HCT116 (cell line): ENCODE data around the gene CGRRF1. TPM values are rescaled to one million over a fixed set of nuclear protein-coding genes. Genes with fewer than 3 reads are reported as not detected.

Experiments
- ATAC-seq: fragments of 200-7000 bp; cut with Tn5 transposase; 2 replicates; pipeline ENCODE4 v1.9.1; 2020; ENCODE audit warnings: mild to moderate bottlenecking, moderate library complexity
- BruUV-seq: library from RNA; stranded (reverse); fragments of 400-500 nt; replicated peaks from 2 replicates; lab custom pipeline; 2021; lab: Mats Ljungman, UMichigan
- CTCF ChIA-PET: fragments of 300-600 bp; sonication (Branson Sonifier 250); formaldehyde crosslinking; loops from one replicate; lab custom pipeline; 2021; ENCODE audit warnings: antibody characterized with exemption; lab: Charles Lee
- POLR2A ChIA-PET: fragments of 300-600, 350-600 bp; sonication (Branson Sonifier 250); formaldehyde crosslinking; loops from one replicate; lab custom pipeline; 2021; ENCODE audit warnings: antibody characterized with exemption; lab: Charles Lee
- RAD21 ChIA-PET, 2 experiments: fragments of 300-600 bp; sonication (Branson Sonifier 250); formaldehyde crosslinking; loops; one replicate each; lab custom pipeline; 2023; ENCODE audit warnings: low total read pairs in 2 of 2; ENCODE audit not compliant: uncharacterized antibody in 2 of 2, unreplicated experiment in 2 of 2, low non-redundant PET in 1 of 2; lab: Charles Lee
- DNase-seq: peaks from one replicate; pipeline ENCODE4 v3.0.0-alpha.2; 2010; ENCODE audit warnings: low read depth, low spot score
- H2AFZ ChIP-seq: fragments of 200-600 bp; shearing (Covaris generic), sonication (generic); 2 replicates; pipeline ENCODE4 v1.6.1; 2017; ENCODE audit warnings: low read depth, mixed run types, mixed read lengths, antibody characterized with exemption, low read length; ENCODE audit not compliant: poor library complexity, severe bottlenecking
- H3K27ac ChIP-seq: 2 replicates; pipeline ENCODE4 v1.5.1; 2012; ENCODE audit warnings: low read depth, low read length
- H3K27me3 ChIP-seq: fragments of 200-600 bp; sonication (generic); 2 replicates; pipeline ENCODE4 v1.6.1; 2016; ENCODE audit warnings: mixed run types, low read length, mixed read lengths; ENCODE audit not compliant: insufficient read depth
- H3K36me3 ChIP-seq, 2 experiments: fragments of 200-500 bp in 1 of 2; fragments of 200-600 bp in 1 of 2; sonication (Bioruptor generic) in 1 of 2; sonication (generic) in 1 of 2; 2 replicates each; pipeline versions ENCODE4 v1.5.1 to v1.6.1; 2014 to 2016; ENCODE audit warnings: low read length in 2 of 2, inconsistent platforms in 1 of 2, mixed read lengths in 1 of 2, mixed run types in 1 of 2; ENCODE audit not compliant: insufficient read depth in 2 of 2, control insufficient read depth in 1 of 2
- H3K4me1 ChIP-seq, 2 experiments: fragments of 200-600 bp in 1 of 2; sonication (generic) in 1 of 2; 2 replicates each; pipeline versions ENCODE4 v1.5.1 to v1.6.1; 2012 to 2017; ENCODE audit warnings: low read length in 2 of 2, inconsistent platforms in 1 of 2, mild to moderate bottlenecking in 1 of 2, mixed read lengths in 1 of 2, mixed run types in 1 of 2, moderate library complexity in 1 of 2; ENCODE audit not compliant: insufficient read depth in 2 of 2, control insufficient read depth in 1 of 2
- H3K4me2 ChIP-seq: fragments of 200-600 bp; sonication (generic); 2 replicates; pipeline ENCODE4 v1.6.1; 2017; ENCODE audit warnings: mixed run types, low read length, mixed read lengths
- H3K4me3 ChIP-seq, 2 experiments: fragments of 200-600 bp in 1 of 2; sonication (generic) in 1 of 2; replicated peaks in 1 of 2; 2 replicates each; pipeline ENCODE4 v1.5.1; 2011 to 2016; ENCODE audit warnings: low read length in 2 of 2, control low read depth in 1 of 2, low read depth in 1 of 2, mild to moderate bottlenecking in 1 of 2, mixed read lengths in 1 of 2, mixed run types in 1 of 2
- H3K79me2 ChIP-seq: fragments of 200-600 bp; sonication (generic); 2 replicates; pipeline ENCODE4 v1.6.1; 2017; ENCODE audit warnings: mild to moderate bottlenecking, mixed run types, low read length, moderate library complexity, mixed read lengths; ENCODE audit not compliant: insufficient read depth
- H3K9ac ChIP-seq: fragments of 200-600 bp; sonication (generic); 2 replicates; pipeline ENCODE4 v1.6.1; 2016; ENCODE audit warnings: low read length, mixed read lengths
- H3K9me2 ChIP-seq: fragments of 200-600 bp; sonication (generic), shearing (Covaris generic); 2 replicates; pipeline ENCODE4 v1.6.1; 2017; ENCODE audit warnings: mixed run types, mild to moderate bottlenecking, moderate library complexity; ENCODE audit not compliant: insufficient read depth
- H3K9me3 ChIP-seq, 2 experiments: fragments of 200-500 bp in 1 of 2; fragments of 200-600 bp in 1 of 2; sonication (Bioruptor generic) in 1 of 2; sonication (generic) in 1 of 2; 2 replicates each; pipeline ENCODE4 v1.6.1; 2014 to 2017; ENCODE audit warnings: low read length in 2 of 2, mixed read lengths in 2 of 2, inconsistent platforms in 1 of 2, low read depth in 1 of 2, mild to moderate bottlenecking in 1 of 2, mixed run types in 1 of 2, moderate library complexity in 1 of 2; ENCODE audit not compliant: control insufficient read depth in 1 of 2, insufficient read depth in 1 of 2
- H4K20me1 ChIP-seq: fragments of 200-600 bp; sonication (generic), shearing (Covaris generic); 2 replicates; pipeline ENCODE4 v1.6.1; 2017; ENCODE audit warnings: mixed run types, mild to moderate bottlenecking, moderate library complexity; ENCODE audit not compliant: insufficient read depth
- CBX3 ChIP-seq: IDR thresholded peaks from 2 replicates; pipeline ENCODE4 v1.6.1; 2012; ENCODE audit warnings: low read depth
- CEBPB ChIP-seq: IDR thresholded peaks from 2 replicates; pipeline ENCODE4 v1.6.1; 2012; ENCODE audit warnings: low read depth
- EGR1 ChIP-seq: IDR thresholded peaks from 2 replicates; pipeline ENCODE4 v1.6.1; 2012; ENCODE audit warnings: low read depth
- ELF1 ChIP-seq: IDR thresholded peaks from 2 replicates; pipeline ENCODE4 v1.6.1; 2012; ENCODE audit warnings: low read depth, borderline replicate concordance
- EZH2phosphoT487 ChIP-seq: fragments of 200-600 bp; IDR thresholded peaks from 2 replicates; pipeline ENCODE4 v1.6.1; 2018; ENCODE audit warnings: antibody characterized with exemption, borderline replicate concordance
- FOSL1 ChIP-seq: IDR thresholded peaks from 2 replicates; pipeline ENCODE4 v1.6.1; 2012; ENCODE audit warnings: low read depth
- POLR2A ChIP-seq: IDR thresholded peaks from 2 replicates; pipeline ENCODE4 v1.7.0; 2011; ENCODE audit warnings: borderline replicate concordance; ENCODE audit not compliant: insufficient read depth, insufficient read length; ENCODE audit errors: extremely low read depth
- POLR2AphosphoS5 ChIP-seq: IDR thresholded peaks from 2 replicates; pipeline ENCODE4 v1.6.1; 2011; ENCODE audit warnings: mild to moderate bottlenecking, low read depth, low read length, moderate library complexity
- RAD21 ChIP-seq: IDR thresholded peaks from 2 replicates; pipeline ENCODE4 v1.6.1; 2012; ENCODE audit warnings: low read depth, mild to moderate bottlenecking
- SP1 ChIP-seq: IDR thresholded peaks from 2 replicates; pipeline ENCODE4 v1.6.1; 2012; ENCODE audit warnings: low read depth
- SRF ChIP-seq: IDR thresholded peaks from 2 replicates; pipeline ENCODE4 v1.6.1; 2012; ENCODE audit warnings: low read depth
- TCF7L2 ChIP-seq: IDR thresholded peaks from 2 replicates; pipeline ENCODE4 v1.7.0; 2011; ENCODE audit warnings: borderline replicate concordance, inconsistent platforms; ENCODE audit not compliant: insufficient read depth, insufficient read length; ENCODE audit errors: extremely low read depth
- YY1 ChIP-seq: IDR thresholded peaks from 2 replicates; pipeline ENCODE4 v1.6.1; 2011; ENCODE audit warnings: low read length, low read depth, moderate library complexity, mild to moderate bottlenecking; ENCODE audit not compliant: insufficient replicate concordance; ENCODE audit errors: extremely low read depth
- ZNF274 ChIP-seq: fragments of 200-500 bp; sonication (Bioruptor generic); IDR thresholded peaks from 2 replicates; pipeline ENCODE4 v1.6.1; 2014; ENCODE audit warnings: mild to moderate bottlenecking, low read depth, low read length, inconsistent platforms
- intact Hi-C: fragments of 100-400 bp; cut with micrococcal nuclease; formaldehyde crosslinking; loops from 2 replicates; pipeline ENCODE4 v1.10.0; 2022
- total RNA-seq: library from RNA; stranded (reverse); gene quantifications from one replicate; pipeline ENCODE4 v1.2.1, GENCODE V29; 2021; ENCODE audit not compliant: unreplicated experiment
- TF ChIP-seq, protein P1 (sequence below): IDR thresholded peaks from 2 replicates; pipeline ENCODE4 v1.6.1; 2011; ENCODE audit warnings: mild to moderate bottlenecking, low read length, moderate library complexity; ENCODE audit not compliant: insufficient replicate concordance; ENCODE audit errors: extremely low read depth
- TF ChIP-seq, protein P2 (sequence below): IDR thresholded peaks from 2 replicates; pipeline ENCODE4 v1.6.1; 2012; ENCODE audit warnings: low read depth

CGRRF1 gene
- total RNA-seq, 1 experiment from 2014 or later = 15.9 TPM

DNA sequence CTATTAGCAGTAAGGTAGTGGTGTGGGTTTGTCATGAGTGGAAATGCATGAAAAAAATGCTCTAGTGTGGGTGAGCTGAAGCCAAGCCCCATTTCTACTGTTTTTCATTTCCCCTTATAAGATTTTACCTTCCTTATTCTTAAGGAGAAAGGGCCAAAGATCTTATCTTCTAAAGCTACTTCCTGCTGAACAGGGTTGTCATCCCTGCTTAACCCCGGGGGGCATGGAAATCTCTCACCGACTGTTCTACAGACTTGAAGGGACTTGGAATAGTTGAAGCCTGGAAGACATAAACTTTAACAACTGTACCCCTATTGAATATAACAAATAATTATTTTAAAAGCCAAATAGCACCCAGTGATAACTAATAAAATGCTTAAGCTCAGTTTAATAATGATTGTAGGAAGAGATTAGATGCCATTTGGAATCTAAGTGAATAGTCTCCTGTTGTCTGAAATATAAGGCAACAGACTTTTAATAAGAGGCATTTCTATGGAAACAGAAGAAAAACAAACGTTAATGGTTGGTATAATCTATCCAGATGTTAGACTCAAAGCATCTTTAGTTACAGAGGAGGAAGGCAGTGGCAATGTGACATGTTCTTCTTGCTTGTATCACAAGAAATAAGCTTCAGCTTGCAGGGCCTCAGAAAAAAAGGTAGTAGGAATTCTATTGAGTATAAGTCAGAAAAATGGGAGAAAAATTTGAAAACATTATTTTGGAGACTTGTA lies 19.1 kb upstream of the CGRRF1 start:
- Histone ChIP-seq H2AFZ (no peak overlapping the region), H3K4me2 (no peak overlapping the region), H3K27me3 (no peaks in the 10 kb centered on the region), H3K9me2 (no peaks in the 10 kb centered on the region), H3K27ac (no peak overlapping the region), H3K4me3 (no peak overlapping the region), H3K9ac (no peak overlapping the region), H3K4me1 (peaks cover 21 to 38% of the 10 kb centered on the region in 2 experiments), H3K9me3 (no peaks in the 10 kb centered on the region), H3K79me2 (peaks cover 29% of the 10 kb centered on the region), H3K36me3 (no peaks in the 10 kb centered on the region), H4K20me1 (0 out of 2 replicates have a peak, but pooled peaks cover 4% of the 10 kb centered on the region)
- CTCF ChIA-PET = no interaction called here
- TF ChIP-seq CBX3 (no peak), CEBPB (no peak), ZNF274 (no peak), SP1 (no peak), RAD21 (no peak), EZH2phosphoT487 (no peak), FOSL1 (no peak), ELF1 (no peak), POLR2A (no peak), YY1 (no peak), EGR1 (no peak), SRF (no peak), POLR2AphosphoS5 (no peak), TCF7L2 (no peak)
- TF ChIP-seq, protein P1, sequence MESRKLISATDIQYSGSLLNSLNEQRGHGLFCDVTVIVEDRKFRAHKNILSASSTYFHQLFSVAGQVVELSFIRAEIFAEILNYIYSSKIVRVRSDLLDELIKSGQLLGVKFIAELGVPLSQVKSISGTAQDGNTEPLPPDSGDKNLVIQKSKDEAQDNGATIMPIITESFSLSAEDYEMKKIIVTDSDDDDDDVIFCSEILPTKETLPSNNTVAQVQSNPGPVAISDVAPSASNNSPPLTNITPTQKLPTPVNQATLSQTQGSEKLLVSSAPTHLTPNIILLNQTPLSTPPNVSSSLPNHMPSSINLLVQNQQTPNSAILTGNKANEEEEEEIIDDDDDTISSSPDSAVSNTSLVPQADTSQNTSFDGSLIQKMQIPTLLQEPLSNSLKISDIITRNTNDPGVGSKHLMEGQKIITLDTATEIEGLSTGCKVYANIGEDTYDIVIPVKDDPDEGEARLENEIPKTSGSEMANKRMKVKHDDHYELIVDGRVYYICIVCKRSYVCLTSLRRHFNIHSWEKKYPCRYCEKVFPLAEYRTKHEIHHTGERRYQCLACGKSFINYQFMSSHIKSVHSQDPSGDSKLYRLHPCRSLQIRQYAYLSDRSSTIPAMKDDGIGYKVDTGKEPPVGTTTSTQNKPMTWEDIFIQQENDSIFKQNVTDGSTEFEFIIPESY = no peak
- TF ChIP-seq, protein P2, sequence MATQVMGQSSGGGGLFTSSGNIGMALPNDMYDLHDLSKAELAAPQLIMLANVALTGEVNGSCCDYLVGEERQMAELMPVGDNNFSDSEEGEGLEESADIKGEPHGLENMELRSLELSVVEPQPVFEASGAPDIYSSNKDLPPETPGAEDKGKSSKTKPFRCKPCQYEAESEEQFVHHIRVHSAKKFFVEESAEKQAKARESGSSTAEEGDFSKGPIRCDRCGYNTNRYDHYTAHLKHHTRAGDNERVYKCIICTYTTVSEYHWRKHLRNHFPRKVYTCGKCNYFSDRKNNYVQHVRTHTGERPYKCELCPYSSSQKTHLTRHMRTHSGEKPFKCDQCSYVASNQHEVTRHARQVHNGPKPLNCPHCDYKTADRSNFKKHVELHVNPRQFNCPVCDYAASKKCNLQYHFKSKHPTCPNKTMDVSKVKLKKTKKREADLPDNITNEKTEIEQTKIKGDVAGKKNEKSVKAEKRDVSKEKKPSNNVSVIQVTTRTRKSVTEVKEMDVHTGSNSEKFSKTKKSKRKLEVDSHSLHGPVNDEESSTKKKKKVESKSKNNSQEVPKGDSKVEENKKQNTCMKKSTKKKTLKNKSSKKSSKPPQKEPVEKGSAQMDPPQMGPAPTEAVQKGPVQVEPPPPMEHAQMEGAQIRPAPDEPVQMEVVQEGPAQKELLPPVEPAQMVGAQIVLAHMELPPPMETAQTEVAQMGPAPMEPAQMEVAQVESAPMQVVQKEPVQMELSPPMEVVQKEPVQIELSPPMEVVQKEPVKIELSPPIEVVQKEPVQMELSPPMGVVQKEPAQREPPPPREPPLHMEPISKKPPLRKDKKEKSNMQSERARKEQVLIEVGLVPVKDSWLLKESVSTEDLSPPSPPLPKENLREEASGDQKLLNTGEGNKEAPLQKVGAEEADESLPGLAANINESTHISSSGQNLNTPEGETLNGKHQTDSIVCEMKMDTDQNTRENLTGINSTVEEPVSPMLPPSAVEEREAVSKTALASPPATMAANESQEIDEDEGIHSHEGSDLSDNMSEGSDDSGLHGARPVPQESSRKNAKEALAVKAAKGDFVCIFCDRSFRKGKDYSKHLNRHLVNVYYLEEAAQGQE = no peak
- intact Hi-C loops = no loop called here
- POLR2A ChIA-PET = no interaction called here
- DNase-seq = no peak
- ATAC-seq = no peak
- BruUV-seq = no TSS peak
- RAD21 ChIA-PET = no interaction called here
